A673 (cell line): ENCODE measurements around the gene PLEKHS1.

Experiments
- CTCF ChIP-seq: fragments of 300-800, 200-600 bp; sonication (generic); conservative IDR thresholded peaks from 2 replicates; pipeline ENCODE4 v1.5.1; 2017; ENCODE audit warnings: low read depth, mild to moderate bottlenecking, antibody characterized with exemption, low read length, moderate library complexity, mixed read lengths
- EZH2 ChIP-seq: fragments of 200-600 bp; sonication (generic); IDR thresholded peaks from 2 replicates; pipeline ENCODE4 v1.6.1; 2017; ENCODE audit warnings: borderline replicate concordance, low read depth, mild to moderate bottlenecking, mixed read lengths, antibody characterized with exemption, low read length; ENCODE audit not compliant: poor library complexity, severe bottlenecking

- no peak for TF ChIP-seq CTCF
- TF ChIP-seq EZH2 = no peak
These were observed 39.5 kb upstream of the PLEKHS1 start for GRCh38 chr10:113712024-113712423.
